GM21423 (cell line): ENCODE results near the gene KLHL13.
"Not testable (repeated sequence)": the region's sequence is repeated elsewhere in the genome, so short reads cannot be mapped to it uniquely, and the experiment has no call there.

Source experiments
- ATAC-seq: cut with Tn5 transposase; IDR thresholded peaks from one replicate; pipeline ENCODE4 v1.9.1; 2021; ENCODE audit warnings: mild to moderate bottlenecking, moderate library complexity; ENCODE audit not compliant: unreplicated experiment

KLHL13 gene

DNA sequence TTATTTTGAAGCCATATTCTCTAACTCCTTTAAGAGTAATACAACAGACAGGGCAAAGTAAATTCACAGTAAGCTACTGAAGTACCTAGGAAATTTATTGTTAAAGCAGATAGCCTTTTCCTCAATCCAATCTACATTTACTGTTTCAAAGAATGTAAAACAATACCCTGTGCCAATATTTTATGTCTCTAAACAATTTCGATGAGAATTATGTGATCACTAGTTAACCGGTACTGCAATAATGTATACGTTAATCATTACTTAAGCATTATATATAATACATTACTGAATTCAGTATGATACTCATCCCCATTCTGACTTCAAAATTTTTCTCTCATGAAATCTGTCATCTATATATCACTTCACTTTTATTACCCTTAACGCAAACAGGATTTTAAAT lies 28.5 kb downstream of the KLHL13 start:
- ATAC-seq: no peak

DNA sequence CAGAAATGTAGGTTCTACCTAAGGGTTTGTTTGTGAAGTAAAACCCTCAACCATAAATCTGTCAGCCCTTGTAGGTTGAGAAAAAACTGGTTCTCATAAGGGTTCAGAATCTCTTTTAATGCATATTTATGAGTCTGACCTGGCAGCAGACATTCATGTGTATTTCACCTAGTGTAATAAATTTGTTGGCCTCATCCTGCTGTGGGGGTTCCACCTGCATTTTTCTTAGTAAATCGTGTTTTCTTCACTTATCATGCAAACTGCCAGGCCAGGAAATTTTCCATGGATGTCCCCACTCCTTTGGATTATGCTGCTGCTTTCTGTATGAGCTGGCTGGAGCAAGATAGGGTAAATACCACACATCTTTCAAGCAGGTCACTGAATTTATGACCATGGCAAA lies 42.4 kb downstream of the KLHL13 start:
- ATAC-seq: no peak

DNA sequence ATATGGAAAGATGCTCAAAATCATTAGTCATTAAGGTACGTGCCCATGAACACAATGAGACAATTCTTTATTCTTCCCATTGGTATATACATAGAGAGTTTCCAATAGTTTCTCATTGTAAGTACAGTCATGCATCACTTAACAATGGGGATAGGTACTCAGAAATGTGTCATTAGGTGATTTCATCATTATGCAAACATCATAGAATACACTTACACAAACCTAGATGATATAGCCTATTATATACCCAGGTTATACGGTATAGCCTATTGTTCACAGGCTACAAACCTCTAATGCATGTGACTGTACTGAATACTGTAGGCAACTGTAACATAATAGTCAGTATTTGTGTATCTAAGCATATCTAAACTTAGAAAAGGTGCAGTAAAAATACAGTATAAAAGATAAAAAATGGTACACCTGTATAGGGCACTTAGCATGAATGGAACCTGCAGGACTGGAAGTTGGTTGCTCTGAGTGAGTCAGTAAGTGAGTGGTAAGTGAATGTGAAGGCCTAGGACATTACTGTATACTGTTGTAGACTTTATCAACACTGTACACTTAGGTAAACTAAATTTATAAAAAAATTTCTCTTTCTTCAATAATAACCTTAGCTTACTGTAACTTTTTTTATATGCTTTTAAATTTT lies 49.6 kb downstream of the KLHL13 start:
- no peak for ATAC-seq

DNA sequence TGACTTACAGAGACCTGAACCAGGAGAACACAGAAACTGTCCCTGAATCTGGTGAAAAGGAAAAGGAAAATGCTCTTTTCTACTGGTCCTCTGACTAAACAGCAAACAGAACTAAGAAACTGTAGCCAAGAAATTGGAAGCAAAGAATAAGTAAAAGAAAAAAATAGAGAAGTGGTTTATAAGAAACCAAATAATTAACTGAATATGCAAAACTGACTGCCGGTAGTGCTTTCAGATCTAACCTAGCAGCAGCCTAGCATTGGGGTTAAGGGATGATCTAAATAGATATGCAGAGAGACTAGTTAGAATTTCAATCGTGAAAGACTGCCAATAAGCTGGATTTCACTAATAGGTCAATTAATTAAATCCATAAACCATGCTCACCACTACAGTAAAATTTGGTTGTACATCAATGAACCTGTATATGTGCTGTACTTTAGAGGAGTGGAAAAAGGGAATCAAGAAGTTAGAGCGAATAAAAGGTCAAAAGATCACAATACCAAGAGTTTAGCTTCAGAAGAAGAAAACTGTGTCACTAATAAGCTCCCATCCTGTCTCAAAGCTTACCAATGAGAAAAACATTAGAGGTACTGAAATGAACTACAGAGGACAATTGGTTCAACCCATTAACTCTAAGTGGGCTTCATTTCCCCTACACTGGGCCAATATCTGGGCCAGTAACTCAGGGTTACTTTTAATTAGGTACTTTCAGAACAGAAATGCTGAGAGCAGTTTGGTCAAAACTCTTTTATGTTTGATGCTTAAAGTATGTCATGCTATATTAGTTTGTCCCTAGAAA lies 53.6 kb downstream of the KLHL13 start:
- peak; percentile 82 for ATAC-seq

DNA sequence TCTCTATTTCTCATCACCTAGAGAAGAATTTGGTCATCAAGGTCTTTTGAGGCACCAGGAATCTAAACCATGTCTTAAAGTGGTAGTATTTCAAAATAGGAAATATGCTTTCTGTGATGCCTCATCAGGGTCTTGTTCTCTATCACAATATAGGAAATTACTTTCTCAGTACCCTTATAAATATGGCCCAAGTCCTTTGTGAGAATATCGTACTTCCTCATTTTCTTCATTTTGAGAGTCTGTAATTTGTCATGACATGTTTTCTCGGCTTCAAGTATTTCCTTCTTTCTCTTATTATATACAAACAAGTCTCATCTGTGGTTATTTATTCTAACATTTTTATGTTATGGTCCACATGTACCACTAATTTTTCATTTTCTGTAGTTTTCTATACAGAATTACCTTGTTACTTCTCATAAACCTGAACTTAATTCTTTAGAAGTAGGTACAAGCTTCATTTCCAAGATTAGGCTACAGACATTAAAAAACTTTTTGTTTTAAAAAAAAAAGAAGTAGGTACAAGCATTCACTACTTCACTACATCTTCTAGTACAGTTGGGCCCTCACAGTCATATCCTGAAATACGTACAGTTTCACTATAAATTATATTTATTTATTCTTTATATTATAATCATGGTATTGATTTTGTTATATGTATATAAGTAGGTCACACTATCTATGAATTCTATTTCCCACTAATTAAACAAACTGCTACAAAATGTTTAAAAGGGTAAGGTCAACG lies 54.4 kb downstream of the KLHL13 start:
- ATAC-seq: peak; percentile 46

DNA sequence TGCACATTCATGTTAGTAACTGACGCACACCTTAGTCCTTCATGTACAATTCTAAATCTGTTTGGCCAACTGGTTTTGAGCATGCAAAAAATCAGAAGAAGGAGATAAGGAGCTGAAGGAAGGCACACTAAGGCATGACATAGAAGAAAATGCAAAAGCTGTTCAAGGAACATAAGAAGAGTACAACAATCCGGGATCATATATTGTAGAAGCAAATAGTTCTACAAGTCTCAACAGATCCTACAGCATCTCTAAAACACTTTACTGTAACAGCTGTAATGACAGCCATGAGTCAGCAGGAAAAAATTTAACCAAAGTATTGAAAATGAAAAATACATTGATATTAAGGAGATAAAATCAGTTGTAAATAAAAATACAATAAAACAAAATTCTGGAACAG lies 57.7 kb downstream of the KLHL13 start:
- no peak for ATAC-seq

DNA sequence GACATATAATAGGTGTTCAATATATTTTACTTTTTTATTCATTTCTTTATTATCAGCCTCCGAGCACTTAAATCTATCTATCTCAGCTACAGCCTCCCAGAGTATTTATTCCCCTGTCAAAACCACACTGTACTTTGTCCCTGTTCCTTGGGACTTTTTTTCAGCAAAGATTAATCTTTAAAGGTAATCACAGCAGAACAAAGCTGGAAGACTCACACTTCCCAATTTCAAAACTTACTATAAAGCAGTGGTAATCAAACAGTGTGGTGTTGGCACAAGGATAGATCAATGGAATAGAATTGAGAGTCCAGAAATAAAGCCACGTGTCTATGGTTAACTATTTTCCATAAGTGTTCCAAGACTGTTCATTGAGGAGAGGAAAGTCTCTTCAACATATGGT lies 59.7 kb downstream of the KLHL13 start:
- no peak for ATAC-seq

DNA sequence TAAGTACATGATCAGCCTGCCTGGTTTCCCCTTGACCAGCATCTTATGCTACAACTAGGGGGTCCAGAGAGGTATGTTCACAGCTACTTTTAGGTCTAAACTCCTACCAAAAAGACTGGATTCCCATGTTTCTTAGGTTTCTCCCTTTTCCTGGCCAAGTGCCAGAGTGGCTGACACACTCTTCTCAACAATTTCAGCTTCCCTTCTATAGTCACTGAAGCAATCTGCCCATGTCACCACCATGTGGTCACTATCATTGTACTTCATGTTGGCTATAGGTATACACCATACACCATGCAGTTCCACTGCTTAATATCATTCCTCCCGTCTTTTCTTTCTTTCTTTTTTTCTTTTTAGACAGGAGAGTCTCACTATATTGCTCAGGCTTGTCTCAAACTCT lies 66.9 kb downstream of the KLHL13 start:
- ATAC-seq: no peak

DNA sequence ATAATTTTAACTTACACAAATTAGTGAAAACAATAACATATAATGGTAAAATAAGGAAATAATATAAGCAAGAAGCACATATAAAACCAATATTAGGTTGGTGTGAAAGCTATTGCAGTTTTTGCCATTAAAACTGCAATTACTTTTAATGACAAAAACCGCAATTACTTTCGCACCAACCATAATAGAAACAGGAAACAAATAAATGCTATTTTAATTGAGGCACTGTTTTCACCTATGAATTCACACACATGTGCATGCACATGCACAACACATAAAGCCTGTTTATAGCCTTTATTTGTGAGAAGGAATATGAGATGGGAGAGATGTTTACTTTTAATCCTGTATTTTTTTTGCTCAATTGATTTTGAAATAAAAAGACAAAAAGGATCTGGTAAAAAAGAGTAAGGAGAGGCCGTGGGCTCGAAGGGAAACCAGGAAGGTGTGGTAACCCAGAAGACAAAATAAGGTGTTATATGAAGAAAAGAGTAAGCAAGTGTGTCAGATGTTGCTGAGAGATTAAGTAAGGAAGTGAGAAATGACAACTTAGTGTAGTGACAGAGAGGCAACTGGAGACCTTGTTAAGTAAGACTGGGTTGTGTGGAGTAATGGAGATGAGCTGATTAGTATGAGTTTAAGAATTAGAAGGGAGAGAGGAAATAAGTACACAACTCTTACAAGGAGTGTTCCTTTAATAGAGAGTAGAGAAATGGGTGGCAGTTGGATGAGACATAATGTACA lies 69.0 kb downstream of the KLHL13 start:
- ATAC-seq: no peak

DNA sequence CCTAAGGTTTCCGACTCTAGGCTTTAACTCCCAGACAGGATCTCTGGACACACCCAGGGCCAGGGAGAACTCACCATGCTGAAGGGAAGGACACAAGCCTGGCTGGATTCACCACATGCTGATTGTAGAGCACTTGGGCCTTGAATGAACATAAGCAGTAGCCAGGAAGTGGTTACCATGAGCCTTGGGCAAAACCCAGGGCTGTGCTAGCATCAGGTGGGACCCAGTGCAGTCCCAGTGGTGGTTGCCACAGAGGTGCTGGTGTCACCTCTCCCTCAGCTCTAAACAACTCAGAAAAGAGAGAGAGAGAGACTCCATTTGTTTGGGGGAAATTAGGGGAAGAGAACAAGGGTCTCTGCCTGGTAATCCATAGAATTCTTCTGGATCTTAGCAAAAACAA lies 77.0 kb downstream of the KLHL13 start:
- ATAC-seq: no peak

DNA sequence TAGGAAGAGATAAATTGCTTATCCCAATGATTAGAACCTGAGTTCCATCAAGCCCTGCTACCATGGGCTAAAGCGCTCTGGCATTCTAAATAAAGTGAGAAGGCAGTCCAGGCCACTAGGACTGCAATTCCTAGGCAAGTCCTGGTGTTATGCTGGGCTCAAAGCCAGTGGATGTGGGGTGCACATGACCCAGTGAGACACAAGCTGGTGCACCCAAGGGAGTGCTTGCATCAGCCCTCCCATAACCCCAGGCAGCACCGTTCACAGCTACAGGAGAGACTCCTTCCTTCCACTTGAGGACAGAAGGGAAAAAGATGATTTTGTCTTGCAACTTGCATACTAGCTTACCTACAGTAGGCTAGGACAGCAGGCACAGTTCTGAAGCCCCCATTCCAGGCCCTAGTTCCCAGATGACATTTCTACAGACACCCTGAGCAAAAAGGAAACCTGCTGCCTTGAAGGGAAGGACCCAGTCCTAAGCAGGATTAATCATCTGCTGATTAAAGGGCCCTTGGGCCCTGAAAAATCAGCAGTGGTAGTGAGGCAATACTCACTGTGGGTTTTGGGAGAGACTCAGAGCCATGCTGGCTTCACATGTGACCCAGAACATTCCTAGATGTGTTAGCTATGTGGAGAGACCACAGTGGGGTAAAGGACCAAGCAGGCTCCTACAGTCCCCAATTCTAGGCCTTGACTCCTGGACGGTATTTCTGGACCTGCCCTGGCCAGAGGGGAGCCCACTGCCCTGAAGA lies 77.8 kb downstream of the KLHL13 start:
- no peak for ATAC-seq

DNA sequence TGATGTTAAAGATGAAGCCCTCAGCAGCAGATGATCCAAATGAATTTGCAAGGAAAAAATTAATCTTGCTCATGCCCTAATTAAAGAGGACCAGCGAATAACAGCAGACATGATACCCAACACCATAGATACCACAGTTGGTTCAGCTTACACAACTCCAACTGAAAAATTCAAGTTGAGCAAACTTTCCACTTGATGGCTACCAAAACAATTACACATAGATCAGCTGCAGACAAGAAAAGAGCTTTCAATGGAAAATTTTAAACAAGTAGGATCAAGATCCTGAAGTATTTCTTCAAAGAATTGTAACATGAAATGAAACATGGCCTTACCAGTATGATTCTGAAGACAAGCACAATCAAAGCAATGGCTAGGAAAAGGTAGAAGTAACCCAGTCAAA lies 90.0 kb downstream of the KLHL13 start:
- no peak for ATAC-seq

DNA sequence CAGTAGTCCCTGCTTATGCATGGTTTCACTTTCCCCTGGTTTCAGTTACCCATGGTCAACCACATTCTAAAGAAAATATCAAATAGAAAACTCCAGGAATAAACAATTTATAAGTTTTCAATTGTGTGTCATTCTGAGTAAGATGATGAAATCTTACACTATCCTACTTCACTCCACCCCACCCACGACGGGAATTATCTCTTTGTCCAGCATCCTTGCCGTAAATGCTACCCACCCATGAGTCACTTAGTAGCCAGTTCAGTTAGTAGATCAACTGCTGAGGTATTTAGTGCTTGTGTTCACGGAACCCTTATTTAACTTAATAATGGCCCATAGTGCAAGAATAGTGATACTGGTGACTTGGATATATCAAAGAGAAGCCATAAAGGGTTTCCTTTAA lies 91.4 kb downstream of the KLHL13 start:
- ATAC-seq: no peak

DNA sequence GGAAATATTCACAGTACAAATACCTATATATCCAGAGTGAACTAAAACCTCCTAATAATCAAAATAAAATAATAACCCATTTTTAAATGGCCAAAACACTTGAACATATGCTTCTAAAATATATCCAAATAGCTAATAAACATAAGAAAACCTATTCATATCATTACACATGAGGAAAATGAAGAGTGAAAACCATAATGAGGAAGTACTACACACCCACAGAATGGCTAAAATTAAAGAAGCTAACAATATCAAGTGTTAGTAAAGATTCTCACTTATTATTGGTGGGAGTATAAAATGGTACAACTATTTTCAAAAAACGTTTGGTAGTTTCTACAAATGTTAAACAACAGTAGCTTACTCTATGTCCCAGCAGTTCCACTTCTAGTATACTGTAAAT lies 92.1 kb downstream of the KLHL13 start:
- ATAC-seq: no peak

DNA sequence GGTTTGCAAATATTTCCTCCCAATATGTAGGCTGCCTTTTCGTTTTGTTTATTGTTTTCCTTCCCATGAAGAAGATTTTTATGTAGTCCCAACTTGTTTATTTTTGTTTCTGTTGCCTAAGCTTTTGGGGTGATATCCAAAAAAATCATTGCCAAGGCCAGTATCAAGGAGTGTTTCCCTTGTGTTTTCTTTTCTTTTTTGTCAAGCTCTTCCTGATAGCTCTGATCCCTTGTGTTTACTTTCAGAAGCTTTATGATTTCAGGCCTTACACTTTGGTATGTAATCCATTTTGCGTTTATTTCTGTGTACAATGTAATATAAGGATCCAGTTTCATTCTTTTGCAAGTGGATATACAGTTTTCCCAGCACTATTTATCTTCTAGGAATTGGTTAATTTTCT lies 93.9 kb downstream of the KLHL13 start:
- no peak for ATAC-seq

DNA sequence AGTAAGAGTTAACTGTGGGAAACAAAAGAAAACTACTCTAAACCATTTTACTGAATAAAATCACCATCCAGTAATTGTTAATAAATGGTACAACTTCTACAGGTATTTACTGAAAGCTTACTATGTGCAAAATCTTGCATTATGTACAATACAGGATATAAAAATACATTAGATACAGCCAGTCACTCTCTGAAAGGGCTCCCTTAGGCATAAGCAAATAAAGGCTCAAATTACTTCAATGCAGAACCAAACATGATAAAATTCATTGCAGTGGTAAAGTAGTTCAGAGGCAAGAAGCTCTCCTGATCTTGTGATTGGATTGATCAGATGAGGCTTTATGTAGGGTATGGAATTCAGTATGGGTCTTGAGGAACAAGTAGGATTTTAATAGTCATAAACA lies 100.2 kb downstream of the KLHL13 start:
- no peak for ATAC-seq

DNA sequence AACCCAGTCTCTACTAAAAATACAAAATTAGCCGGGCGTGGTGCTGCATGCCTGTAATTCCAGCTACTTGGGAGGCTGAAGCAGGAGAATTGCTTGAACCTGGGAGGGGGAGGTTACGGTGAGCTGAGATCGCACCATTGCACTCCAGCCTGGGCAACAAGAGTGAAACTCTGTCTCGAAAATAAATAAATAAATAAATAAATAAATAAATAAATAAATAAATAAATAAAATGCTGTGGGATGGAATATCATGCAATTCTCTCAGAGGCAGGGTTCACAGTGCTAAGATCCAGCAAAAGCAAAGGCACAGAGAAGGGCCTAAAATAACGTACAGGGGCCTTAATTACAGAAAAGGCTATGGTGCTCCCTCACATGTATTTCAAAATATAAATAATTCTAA lies 114.2 kb downstream of the KLHL13 start:
- not testable (repeated sequence) for ATAC-seq

DNA sequence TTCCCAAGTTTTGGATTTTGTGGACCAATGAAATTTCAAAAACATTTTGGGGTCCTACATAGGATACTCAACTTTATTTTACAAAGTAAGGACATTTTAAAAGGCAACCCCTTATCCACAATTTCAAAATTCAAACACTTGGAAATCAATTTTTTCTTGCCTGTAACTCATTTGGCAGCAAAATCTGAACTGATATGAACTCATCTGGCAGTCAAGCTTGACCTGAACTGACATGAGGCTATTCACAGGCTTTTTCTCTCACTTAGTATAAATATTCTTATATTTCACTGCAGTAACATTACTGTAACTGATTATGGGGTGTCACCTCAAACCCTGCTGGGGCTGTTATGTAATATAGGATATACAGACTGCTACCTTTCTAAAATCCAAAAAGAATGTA lies 116.1 kb downstream of the KLHL13 start:
- no peak for ATAC-seq

DNA sequence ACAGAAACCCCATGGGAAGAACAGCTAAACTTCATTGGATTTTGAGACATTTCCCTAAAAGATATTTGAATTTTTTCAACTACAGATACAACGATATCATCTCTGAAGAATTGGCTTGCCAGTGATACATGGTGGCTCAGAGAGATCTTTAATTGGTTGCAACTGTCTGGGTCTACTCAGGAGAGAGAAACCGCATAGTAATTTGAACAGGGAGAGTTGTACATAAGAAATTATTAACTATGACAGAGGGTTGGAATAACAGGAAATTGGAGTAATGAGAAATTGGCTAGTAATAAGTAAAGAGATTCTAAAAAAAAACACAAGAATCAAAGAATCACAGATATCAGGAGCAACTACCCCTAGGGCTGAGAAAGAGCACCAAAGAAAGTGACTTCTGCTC lies 118.4 kb downstream of the KLHL13 start:
- ATAC-seq: no peak

DNA sequence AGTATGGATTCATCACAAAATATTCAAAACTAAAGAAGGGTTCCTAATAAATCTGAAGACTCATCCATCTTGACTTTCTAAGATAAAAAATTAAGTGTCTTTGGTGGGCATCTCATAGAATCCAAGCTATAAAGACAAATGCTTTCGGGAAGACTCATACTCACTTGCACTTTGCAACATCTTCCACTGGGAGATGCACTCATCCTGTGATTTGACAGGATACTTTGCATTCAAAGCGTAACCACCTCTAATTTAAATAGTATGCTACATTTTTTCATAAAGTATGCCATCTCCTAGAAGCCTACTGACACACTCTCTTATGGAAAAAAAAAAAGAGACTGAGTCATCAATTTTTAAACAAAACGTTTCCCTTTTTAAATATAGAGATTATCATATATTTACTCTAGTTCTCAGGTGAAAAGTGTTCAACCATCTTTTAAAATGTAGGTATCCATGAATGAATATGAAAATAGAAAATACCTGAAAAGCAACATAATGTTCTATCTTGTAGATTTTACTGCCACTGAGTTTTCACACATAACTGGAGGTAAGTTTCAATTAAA lies 119.6 kb downstream of the KLHL13 start:
- ATAC-seq: no peak
